Nephron progenitor cell (in vitro differentiated cells): ENCODE data around the gene COL5A3.
"Not testable (repeated sequence)": the region's sequence is repeated elsewhere in the genome, so short reads cannot be mapped to it uniquely, and the experiment has no call there.

ENCODE experiments used
- DNase-seq: peaks from one replicate; pipeline ENCODE4 v3.0.0; 2021
- H3K27ac Mint-ChIP-seq: 2 replicates; pipeline ENCODE4 v1.8.0; 2021; ENCODE audit warnings: mild to moderate bottlenecking, moderate library complexity, mixed read lengths
- H3K27me3 Mint-ChIP-seq: 2 replicates; pipeline ENCODE4 v1.8.0; 2021; ENCODE audit warnings: mild to moderate bottlenecking, low read depth, mixed read lengths; ENCODE audit not compliant: poor library complexity
- H3K36me3 Mint-ChIP-seq: 2 replicates; pipeline ENCODE4 v1.8.0; 2021; ENCODE audit warnings: low read depth, mixed read lengths
- H3K4me1 Mint-ChIP-seq: 2 replicates; pipeline ENCODE4 v1.8.0; 2021; ENCODE audit warnings: mixed read lengths
- H3K4me3 Mint-ChIP-seq: 2 replicates; pipeline ENCODE4 v1.8.0; 2021; ENCODE audit warnings: mild to moderate bottlenecking, moderate library complexity, mixed read lengths
- H3K9me3 Mint-ChIP-seq: 2 replicates; pipeline ENCODE4 v1.8.0; 2021; ENCODE audit warnings: mild to moderate bottlenecking, moderate library complexity, mixed read lengths
- CTCF ChIP-seq: fragments of 200-600 bp; sonication (generic); IDR thresholded peaks from 2 replicates; pipeline ENCODE4 v1.5.0; 2021; ENCODE audit warnings: antibody characterized with exemption

The COL5A3 gene

GRCh38 chr19:9935506-9936325 lies 74.6 kb downstream of the COL5A3 start:
- Mint-ChIP-seq H3K4me3 (peak overlapping the region; percentile 96), H3K4me1 (peaks cover 26% of the 10 kb centered on the region), H3K36me3 (no peaks in the 10 kb centered on the region), H3K27ac (peak overlapping the region; percentile 17), H3K27me3 (peaks cover 45% of the 10 kb centered on the region), H3K9me3 (peaks cover under 1% of the 10 kb centered on the region)
- no peak for TF ChIP-seq CTCF
- no peak for DNase-seq

GRCh38 chr19:9934132-9934950 lies 76.0 kb downstream of the COL5A3 start:
- no peaks in the 10 kb centered on the region for H3K36me3 Mint-ChIP-seq

GRCh38 chr19:9932835-9933234 lies 77.5 kb downstream of the COL5A3 start:
- DNase-seq = no peak
- no peak overlapping the region for H3K27ac Mint-ChIP-seq
- TF ChIP-seq CTCF = no peak
- H3K27me3 Mint-ChIP-seq = peaks cover 31% of the 10 kb centered on the region
- H3K36me3 Mint-ChIP-seq = no peaks in the 10 kb centered on the region
- H3K4me3 Mint-ChIP-seq = no peak overlapping the region
- H3K4me1 Mint-ChIP-seq = peaks cover 28% of the 10 kb centered on the region
- H3K9me3 Mint-ChIP-seq = no peaks in the 10 kb centered on the region

More at GRCh38 chr19:9934132-9934950, 76.0 kb downstream of the COL5A3 start:
- Mint-ChIP-seq H3K4me1 (peaks cover 28% of the 10 kb centered on the region), H3K27me3 (peaks cover 39% of the 10 kb centered on the region), H3K4me3 (peak overlapping the region; percentile 96), H3K27ac (no peak overlapping the region), H3K9me3 (no peaks in the 10 kb centered on the region)
- peak; percentile 98 for TF ChIP-seq CTCF
- peak; percentile 98 for DNase-seq

GRCh38 chr19:9931629-9932028 lies 78.7 kb downstream of the COL5A3 start:
- TF ChIP-seq CTCF = no peak
- H3K27ac Mint-ChIP-seq = peak overlapping the region; percentile 66
- H3K36me3 Mint-ChIP-seq = peaks cover 6% of the 10 kb centered on the region
- H3K27me3 Mint-ChIP-seq = peaks cover 25% of the 10 kb centered on the region
- no peak for DNase-seq
- peaks cover 27% of the 10 kb centered on the region for H3K4me1 Mint-ChIP-seq
- no peak overlapping the region for H3K4me3 Mint-ChIP-seq
- peaks cover 4% of the 10 kb centered on the region for H3K9me3 Mint-ChIP-seq

GRCh38 chr19:9923440-9923839 lies 86.9 kb downstream of the COL5A3 start:
- Mint-ChIP-seq H3K9me3 (peaks cover 21% of the 10 kb centered on the region), H3K27me3 (no peaks in the 10 kb centered on the region), H3K4me1 (peaks cover 5% of the 10 kb centered on the region), H3K27ac (no peak overlapping the region), H3K36me3 (peaks cover 22% of the 10 kb centered on the region), H3K4me3 (no peak overlapping the region)
- DNase-seq = no peak
- no peak for TF ChIP-seq CTCF

GRCh38 chr19:9922782-9923379 lies 87.4 kb downstream of the COL5A3 start:
- not testable (repeated sequence) for H3K4me3 Mint-ChIP-seq, H3K27me3 Mint-ChIP-seq, H3K4me1 Mint-ChIP-seq, DNase-seq, H3K27ac Mint-ChIP-seq
- Mint-ChIP-seq H3K9me3 (peaks cover 21% of the 10 kb centered on the region), H3K36me3 (peaks cover 22% of the 10 kb centered on the region)
